GM18499 (cell line): Measurements from ENCODE around the gene NBAS.
"Not testable (repeated sequence)": the region's sequence is repeated elsewhere in the genome, so short reads cannot be mapped to it uniquely, and the experiment has no call there.

Source experiments
- ATAC-seq: cut with Tn5 transposase; IDR thresholded peaks from one replicate; pipeline ENCODE4 v1.9.1; 2021; ENCODE audit warnings: moderate number of reproducible peaks; ENCODE audit not compliant: insufficient read depth, unreplicated experiment

Gene NBAS

GRCh38 chr2:15334644-15335326 is 226.3 kb downstream of the NBAS start:
- ATAC-seq = no peak

- no peak for ATAC-seq
Measured at GRCh38 chr2:15331787-15332186, 229.3 kb downstream of the NBAS start.

DNA sequence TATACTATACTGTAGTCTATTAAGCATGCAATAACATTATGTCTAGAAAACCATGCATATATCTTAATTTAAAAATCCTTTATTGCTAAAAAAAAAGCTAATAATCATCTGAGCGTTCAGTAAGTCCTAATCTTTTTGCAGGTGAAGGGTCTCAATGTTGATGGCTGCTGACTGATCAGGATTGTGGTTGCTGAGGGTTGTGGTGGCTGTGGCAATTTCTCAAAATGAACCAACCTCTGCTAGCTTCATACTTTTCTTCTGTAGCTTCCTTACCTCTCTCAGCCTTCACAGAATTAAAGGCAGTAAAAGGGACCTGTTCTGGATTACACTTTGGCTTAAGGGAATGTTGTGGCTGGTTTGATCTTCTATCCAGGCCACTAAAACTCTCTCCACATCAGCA is 235.8 kb downstream of the NBAS start:
- ATAC-seq = no peak

DNA sequence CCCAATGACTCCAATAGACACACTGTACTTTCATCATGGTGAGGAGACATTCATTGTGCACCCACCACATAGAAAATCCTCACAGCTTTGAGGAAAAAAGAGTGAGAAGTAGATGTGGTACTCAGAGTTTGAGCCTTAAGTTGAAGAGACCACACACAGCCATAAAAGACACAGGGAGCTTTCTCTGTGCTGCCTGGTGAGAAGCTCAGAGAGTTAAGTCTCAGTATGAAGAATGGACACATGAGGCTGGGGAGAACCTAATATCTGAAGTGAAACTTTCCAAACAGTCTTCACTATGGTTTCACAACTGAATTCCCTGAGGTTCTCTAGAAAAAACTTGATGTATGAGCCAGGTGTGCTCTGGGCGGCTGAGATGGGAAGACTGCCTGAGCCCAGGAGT is 237.9 kb downstream of the NBAS start:
- ATAC-seq = no peak

DNA sequence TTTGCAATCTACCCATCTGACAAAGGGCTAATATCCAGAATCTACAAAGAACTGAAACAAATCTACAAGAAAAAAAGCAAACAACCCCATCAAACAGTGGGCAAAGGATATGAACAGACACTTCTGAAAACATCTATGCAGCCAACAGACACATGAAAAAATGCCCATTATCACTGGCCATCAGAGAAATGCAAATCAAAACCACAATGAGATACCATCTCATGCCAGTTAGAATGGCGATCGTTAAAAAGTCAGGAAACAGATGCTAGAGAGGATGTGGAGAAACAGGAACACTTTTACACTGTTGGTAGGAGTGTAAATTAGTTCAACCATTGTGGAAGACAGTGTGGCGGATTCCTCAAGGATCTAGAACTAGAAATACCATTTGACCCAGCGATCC is 239.7 kb downstream of the NBAS start:
- not testable (repeated sequence) for ATAC-seq

GRCh38 chr2:15316370-15316814 is 244.7 kb downstream of the NBAS start:
- no peak for ATAC-seq

DNA sequence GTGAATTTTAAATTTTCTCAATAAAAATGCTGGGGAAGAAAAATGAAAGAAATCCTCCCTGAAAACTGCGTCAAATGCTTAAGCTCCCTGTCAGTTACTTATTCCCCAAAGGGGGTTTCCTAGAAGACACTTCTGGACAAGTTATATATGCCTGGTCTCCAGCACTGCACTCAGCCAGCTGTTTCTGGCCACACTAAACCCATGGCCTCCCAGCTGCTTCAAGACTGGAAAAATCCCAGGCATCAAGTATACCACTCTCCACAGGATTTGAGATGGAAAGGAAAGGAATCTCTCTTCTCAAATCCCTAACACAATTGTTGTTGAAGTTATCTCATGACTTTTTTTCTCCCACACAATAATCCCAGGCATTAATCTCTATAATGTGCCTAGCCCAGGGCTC is 245.7 kb downstream of the NBAS start:
- ATAC-seq = no peak

DNA sequence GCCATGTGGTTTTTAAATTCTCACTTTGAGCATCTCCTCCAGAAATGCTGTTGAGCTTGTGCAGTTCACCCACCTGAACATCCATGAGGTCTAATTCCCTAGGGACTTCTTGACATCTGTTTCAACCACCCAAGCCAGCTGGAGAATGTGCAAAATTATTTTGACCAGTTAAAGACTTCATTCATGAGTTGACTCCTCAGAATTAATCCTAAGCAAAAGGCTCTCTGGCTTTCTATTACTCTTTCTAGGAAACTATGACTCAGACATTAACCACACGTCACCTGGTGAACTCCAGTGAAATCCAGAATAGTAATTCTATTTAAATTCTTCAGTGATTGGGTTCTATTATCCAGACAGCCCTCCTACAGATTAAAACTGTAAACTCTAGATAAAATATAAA is 247.5 kb downstream of the NBAS start:
- ATAC-seq = peak; percentile 66

DNA sequence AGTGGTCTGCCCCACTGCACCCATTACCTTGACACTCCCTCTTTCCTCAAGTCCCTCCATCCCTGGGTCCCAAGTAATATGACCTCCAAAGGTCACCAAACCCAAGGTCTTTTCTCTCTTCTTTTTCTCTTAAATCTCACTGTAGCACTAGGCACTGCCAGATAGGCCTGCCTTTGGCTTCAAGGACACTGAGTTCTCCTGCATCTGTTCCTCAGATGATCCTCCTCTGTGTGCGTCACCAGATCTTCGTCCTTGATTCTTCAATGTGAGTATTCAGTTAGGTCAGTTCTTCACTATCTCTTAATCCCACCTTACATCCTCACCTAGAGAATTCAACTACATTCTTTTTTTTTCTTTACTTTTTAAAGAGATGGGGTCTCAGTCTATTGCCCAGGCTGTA is 249.2 kb downstream of the NBAS start:
- no peak for ATAC-seq

- peak; percentile 56 for ATAC-seq
Measured at GRCh38 chr2:15311201-15311907, 249.8 kb downstream of the NBAS start.

GRCh38 chr2:15307526-15307925 is 253.6 kb downstream of the NBAS start:
- no peak for ATAC-seq

GRCh38 chr2:15306706-15307105 is 254.4 kb downstream of the NBAS start:
- ATAC-seq = no peak

DNA sequence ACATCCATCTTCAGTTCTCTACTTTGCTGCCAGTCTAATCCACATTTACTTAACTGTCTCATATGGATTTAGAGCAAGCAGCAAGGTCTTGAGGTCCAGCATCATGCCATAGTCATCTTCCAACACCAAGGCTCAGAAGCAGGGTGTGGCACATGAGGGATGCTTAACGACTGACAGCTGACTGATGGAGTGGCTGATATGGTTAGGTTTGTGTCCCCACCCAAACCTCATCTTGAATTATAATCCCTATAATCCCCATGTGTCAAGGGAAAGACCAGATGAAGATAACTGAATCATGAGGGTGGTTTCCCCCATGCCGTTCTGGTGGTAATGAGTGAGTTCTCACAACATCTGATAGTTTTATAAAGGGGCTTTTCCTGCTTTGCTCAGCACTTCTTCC is 257.3 kb downstream of the NBAS start:
- no peak for ATAC-seq

GRCh38 chr2:15302154-15302553 is 259.0 kb downstream of the NBAS start:
- no peak for ATAC-seq

GRCh38 chr2:15300624-15301573 is 260.2 kb downstream of the NBAS start:
- no peak for ATAC-seq

- no peak for ATAC-seq
Measured at GRCh38 chr2:15299904-15300520, 261.1 kb downstream of the NBAS start.

- ATAC-seq = no peak
Measured at GRCh38 chr2:15298770-15299169, 262.4 kb downstream of the NBAS start.

GRCh38 chr2:15293262-15293937 is 267.7 kb downstream of the NBAS start:
- ATAC-seq = no peak

GRCh38 chr2:15287447-15288184 is 273.5 kb downstream of the NBAS start:
- no peak for ATAC-seq
